Measurements from ENCODE around the gene ABCC11.

Gene ABCC11

GRCh38 chr16:48161906-48162305 lies 85.4 kb downstream of the ABCC11 start:
- no peak for DNase-seq (ENCODE audit: low spot score)

- DNase-seq (ENCODE audit: low spot score): no peak
Measured at GRCh38 chr16:48160575-48160974, 86.8 kb downstream of the ABCC11 start.

DNA sequence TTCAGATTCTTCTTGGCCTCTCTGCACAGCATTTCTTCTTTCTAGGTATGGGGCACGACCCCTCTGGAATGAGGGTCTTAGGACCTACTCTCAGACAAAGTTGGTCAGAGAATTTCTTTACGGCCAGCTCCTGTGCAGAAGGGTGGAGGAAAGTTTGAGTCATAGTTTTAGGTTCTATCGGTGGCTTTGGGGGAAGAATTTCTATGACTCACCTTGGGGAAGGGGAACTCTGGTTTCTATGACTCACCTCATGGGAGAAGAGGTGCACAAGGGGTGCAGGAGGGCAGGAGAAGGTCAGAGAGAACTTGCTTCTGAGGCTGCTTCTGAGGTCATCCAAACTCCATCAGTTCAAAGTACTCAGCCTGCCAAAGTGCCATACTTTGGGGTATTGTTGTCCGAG lies 89.0 kb downstream of the ABCC11 start:
- no peak for DNase-seq (ENCODE audit: low spot score)

- DNase-seq (ENCODE audit: low spot score): no peak
Measured at GRCh38 chr16:48157794-48158193, 89.5 kb downstream of the ABCC11 start.

DNA sequence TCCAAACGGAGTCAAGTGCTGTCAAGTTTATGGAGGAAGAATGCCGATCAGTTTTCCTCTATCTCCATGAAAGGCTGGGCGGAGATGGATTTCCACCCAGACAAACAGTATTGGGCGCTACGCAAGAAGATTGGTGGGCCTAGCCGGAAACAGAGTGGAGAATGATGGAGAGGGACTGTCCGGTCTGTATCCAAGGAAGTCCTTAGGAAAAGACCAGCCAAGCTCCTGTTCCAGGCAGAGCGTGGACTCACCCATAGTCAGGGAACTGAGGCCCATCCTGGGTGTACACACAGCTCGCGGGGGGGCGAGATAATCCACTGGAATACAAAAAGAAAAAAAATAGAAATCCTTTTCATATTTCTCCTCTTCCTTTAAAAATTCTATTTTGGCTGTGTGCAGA lies 90.0 kb downstream of the ABCC11 start:
- DNase-seq (ENCODE audit: low spot score): no peak

DNA sequence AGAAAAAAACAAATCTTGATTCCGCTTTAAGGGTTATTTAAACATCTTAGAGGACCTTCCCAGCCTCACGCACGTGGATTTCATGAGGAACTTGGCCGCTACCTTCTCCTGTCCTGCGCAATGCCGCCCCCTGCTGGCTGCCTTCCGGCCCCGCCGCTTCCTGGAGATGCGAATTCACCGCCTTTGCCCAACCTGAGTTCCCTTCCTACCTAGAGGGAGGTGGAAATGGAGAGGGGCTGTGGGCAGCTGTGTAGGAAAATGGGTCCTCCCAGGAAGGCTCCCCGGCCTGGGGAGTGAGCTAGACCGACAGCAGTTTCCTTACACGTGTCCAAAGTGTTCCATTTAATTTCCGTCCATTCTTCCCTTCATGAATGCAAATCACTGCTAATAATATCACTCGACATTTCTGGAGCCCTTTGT lies 90.5 kb downstream of the ABCC11 start:
- DNase-seq (ENCODE audit: low spot score): peak; percentile 87

DNA sequence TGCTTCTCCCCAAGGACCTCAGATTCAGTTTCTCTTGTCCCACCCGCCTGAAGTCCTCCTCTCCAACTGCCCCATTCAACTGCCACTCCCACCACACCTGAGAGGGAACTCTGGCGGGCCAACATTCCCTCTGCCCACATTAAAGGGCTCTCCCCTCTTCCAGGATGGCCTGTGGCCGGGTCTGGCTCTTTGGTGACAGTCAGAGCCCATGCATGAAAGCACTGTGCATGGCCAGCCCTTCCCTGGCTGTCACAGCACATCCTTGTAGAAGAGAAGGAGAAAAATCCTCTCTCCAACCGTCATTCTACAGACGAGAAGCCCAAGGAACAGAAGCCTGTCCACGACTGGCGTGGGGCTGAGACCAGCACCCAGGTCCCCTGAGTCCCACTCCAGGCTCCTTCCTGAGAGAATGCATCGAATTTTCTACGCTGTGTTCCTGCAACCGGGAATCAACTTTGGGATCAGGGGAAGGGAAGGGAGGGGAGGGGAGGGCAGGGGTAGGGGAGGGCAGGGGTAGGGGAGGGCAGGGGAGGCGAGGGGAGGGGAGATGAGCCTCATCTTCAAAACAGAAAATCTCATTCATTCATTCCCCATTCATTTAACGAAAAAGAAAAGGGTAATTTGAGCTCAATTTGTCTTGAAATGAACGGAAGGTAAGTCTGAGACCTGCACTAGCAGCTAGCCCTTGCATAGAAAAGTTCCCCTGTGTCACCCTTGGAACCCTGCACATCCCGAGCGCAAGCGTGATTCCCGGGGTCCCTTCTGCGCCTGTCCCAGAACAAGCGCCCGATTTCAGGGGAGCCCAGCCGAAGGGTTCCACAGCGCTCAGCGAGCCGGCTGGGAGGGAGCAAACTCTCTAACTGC lies 91.2 kb downstream of the ABCC11 start, which contains the start of gene ABCC12:
Gene ABCC12, minus strand, starts transcription at position 68 of the 864 bp plus-strand sequence. CDS start 9,569 bp downstream, outside the sequence.
- no peak for DNase-seq (ENCODE audit: low spot score)

- no peak for DNase-seq (ENCODE audit: low spot score)
Measured at GRCh38 chr16:48153774-48154173, 93.6 kb downstream of the ABCC11 start.

- DNase-seq (ENCODE audit: low spot score): no peak
Measured at GRCh38 chr16:48152226-48152625, 95.1 kb downstream of the ABCC11 start.

- DNase-seq (ENCODE audit: low spot score): no peak
Measured at GRCh38 chr16:48150707-48151106, 96.6 kb downstream of the ABCC11 start.

- DNase-seq (ENCODE audit: low spot score): no peak
Measured at GRCh38 chr16:48146710-48147109, 100.6 kb downstream of the ABCC11 start.

GRCh38 chr16:48146131-48146530 lies 101.2 kb downstream of the ABCC11 start:
- no peak for DNase-seq (ENCODE audit: low spot score)

DNA sequence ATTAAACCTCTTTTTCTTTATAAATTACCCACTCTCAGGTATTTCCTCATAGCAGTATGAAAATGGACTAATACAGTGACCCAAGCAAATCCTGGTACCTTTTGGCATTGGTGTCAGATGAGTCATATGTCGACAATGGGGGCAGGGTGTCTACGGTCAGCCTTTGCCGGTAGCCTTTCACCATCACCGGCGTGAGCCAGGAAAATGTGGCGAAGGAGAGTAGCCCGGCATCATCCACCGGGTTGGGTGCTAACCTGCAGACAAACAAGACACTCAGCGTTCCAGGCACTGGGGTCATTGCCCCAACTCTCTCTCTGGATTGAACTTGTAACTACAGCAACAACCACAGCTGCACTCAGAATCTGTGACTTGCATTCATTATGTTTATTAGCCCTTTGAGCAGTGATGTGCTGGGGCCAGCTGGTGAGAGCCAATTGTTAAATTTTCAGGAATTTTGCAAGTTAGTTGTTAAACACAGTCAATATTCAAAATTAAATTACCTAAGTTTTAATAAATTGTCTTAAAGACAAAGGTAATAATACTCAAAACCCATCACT lies 103.4 kb downstream of the ABCC11 start:
- no peak for DNase-seq (ENCODE audit: low spot score)

GRCh38 chr16:48140821-48141220 lies 106.5 kb downstream of the ABCC11 start:
- DNase-seq (ENCODE audit: low spot score): no peak

- no peak for DNase-seq (ENCODE audit: low spot score)
Measured at GRCh38 chr16:48139517-48139916, 107.8 kb downstream of the ABCC11 start.

DNA sequence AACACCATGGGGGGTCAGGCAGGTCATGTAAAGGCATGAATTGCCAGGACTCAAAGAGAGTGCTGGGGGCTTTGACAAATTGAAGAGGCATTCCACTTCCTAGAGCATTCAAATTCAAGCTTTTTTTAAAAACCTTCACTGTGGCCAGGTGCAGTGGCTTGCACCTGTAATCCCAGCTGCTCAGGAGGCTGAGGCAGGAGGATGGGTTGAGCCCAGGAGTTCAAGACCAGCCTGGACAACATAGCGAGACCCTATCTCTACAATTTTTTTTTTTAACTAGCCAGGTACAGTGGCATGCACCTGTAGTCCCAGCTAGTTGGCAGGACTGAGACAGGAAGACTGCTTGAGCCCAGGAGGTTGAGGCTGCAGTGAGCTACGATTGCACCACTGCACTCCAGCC lies 108.8 kb downstream of the ABCC11 start:
- DNase-seq (ENCODE audit: low spot score): no peak

- DNase-seq (ENCODE audit: low spot score): no peak
Measured at GRCh38 chr16:48137822-48138221, 109.5 kb downstream of the ABCC11 start.

DNA sequence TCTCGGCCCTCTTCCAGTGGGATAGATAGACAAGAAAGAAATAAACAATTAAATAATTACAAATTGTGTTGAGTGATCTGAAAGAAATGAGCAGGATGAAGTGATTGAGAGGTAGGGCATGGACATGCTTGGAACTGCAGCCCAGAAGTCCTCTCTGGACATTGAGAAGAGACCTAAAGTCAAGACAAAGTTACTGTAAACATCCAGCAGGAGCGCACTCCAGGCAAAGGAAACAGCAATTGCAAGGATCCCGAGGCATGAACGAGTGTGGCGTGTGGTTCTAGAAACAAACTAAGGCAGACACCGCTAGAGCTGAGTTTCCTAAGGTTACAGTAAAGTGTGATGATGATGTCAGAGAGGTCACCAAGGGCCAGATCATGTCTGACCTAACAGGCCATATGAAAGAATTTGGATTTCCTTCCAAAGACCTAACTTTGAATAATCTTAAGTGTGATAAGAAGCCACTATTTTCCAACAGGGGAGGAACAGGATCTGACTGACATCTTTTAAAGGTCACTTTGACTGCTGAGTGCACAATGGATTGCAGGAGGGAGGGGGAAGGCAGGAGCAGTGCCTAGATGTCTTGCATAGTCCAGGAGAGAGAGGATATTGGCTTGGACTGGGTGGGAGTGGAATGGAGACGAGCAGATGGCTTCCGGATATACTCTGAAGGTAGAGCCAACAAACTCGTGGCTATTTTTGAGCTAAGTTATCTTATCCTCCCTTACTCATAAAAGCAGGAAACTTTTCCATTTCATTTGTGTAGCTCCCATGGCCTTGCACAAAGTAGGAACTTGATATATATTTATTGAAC lies 110.6 kb downstream of the ABCC11 start:
- DNase-seq (ENCODE audit: low spot score): peak; percentile 14

GRCh38 chr16:48133455-48134211 lies 113.7 kb downstream of the ABCC11 start:
- peak; percentile 22 for DNase-seq (ENCODE audit: low spot score)

GRCh38 chr16:48132696-48133095 lies 114.6 kb downstream of the ABCC11 start:
- peak; percentile 6 for DNase-seq (ENCODE audit: low spot score)

DNA sequence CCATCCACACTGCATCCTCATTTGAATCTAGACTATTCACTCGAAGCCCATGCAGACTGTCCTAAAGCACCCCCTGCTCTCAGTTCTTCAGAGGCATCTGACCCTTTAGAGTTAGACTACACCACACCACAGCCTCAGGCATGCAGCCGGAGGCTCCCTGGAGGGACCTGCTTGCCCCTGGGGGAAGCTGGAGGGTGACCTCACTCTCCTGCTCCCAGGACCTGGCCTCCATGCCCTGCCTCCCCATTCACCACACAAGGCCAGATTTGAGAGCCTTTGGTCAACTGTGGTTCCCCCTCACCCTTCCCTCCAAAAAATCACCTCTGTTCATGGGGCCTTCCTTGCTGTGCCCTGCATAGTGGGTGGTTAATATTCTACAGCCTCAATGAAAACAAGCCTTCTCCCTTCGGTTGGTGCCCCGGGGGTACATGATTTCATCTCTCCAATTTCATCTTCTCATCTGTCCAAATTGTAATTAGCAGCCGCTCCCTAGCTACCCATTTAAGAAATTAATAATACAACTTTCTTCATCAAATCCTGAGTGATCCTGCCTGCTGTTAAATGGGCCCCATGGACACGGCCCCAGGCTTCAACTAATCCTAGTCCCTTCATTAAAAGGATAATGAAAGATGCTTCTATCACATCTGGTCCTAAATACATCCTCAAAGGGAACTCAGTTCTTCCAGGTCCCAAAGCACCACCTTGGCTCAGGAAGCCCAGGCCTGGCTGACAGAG lies 116.0 kb downstream of the ABCC11 start:
- DNase-seq (ENCODE audit: low spot score): peak; percentile 20
